Keratinocyte (primary cell): Measurements from ENCODE around the gene PDZD7. TPM values are rescaled to one million over a fixed set of nuclear protein-coding genes. Genes with fewer than 3 reads are reported as not detected.

Experiments
- DNase-seq: peaks from one replicate; pipeline ENCODE4 v3.0.0-alpha.2; 2011; ENCODE audit warnings: low read depth, missing footprints, low spot score
- FAIRE-seq: peaks from 2 replicates; lab custom pipeline; 2011; peaks lifted over from hg19 to GRCh38; lab: Jason Lieb, UNC
- H2AFZ ChIP-seq: 2 replicates; pipeline ENCODE4 v1.6.0; 2012; ENCODE audit warnings: low read length, control low read depth, inconsistent platforms; ENCODE audit not compliant: control insufficient read depth
- H3K27ac ChIP-seq: 2 replicates; pipeline ENCODE4 v1.5.1; 2011; ENCODE audit warnings: low read length; ENCODE audit not compliant: control insufficient read depth, insufficient read depth
- H3K27me3 ChIP-seq: 3 replicates; pipeline ENCODE4 v1.6.0; 2011; ENCODE audit warnings: low read length; ENCODE audit not compliant: control insufficient read depth, insufficient read depth; ENCODE audit errors: extremely low read depth
- H3K36me3 ChIP-seq, 2 experiments: 2 replicates in 1 of 2; 3 replicates in 1 of 2; pipeline ENCODE4 v1.5.1; 2011; ENCODE audit warnings: low read length in 2 of 2, mild to moderate bottlenecking in 1 of 2; ENCODE audit not compliant: control insufficient read depth in 2 of 2, insufficient read depth in 2 of 2; ENCODE audit errors: extremely low read depth in 1 of 2
- H3K4me1 ChIP-seq: 3 replicates; pipeline ENCODE4 v1.5.1; 2011; ENCODE audit warnings: low read length; ENCODE audit not compliant: control insufficient read depth, insufficient read depth; ENCODE audit errors: extremely low read depth
- H3K4me2 ChIP-seq: 3 replicates; pipeline ENCODE4 v1.6.0; 2011; ENCODE audit warnings: low read depth, low read length; ENCODE audit not compliant: control insufficient read depth, insufficient read depth; ENCODE audit errors: extremely low read depth
- H3K4me3 ChIP-seq, 3 experiments: fragments of 200-600 bp in 1 of 3; sonication (generic) in 1 of 3; 2 replicates in 2 of 3; 3 replicates in 1 of 3; pipeline ENCODE4 v1.5.1; 2011 to 2016; ENCODE audit warnings: low read length in 3 of 3, mild to moderate bottlenecking in 3 of 3, control low read depth in 2 of 3, inconsistent platforms in 1 of 3, low read depth in 1 of 3, mixed read lengths in 1 of 3, mixed run types in 1 of 3, moderate library complexity in 1 of 3; ENCODE audit not compliant: control insufficient read depth in 2 of 3, insufficient read depth in 2 of 3; ENCODE audit errors: extremely low read depth in 1 of 3
- H3K79me2 ChIP-seq: 2 replicates; pipeline ENCODE4 v1.6.0; 2012; ENCODE audit warnings: low read length; ENCODE audit not compliant: control insufficient read depth, insufficient read depth
- H3K9ac ChIP-seq: 3 replicates; pipeline ENCODE4 v1.6.0; 2011; ENCODE audit warnings: low read length; ENCODE audit not compliant: control insufficient read depth, insufficient read depth; ENCODE audit errors: extremely low read depth
- H3K9me1 ChIP-seq: 3 replicates; pipeline ENCODE4 v1.6.0; 2011; ENCODE audit warnings: low read length; ENCODE audit not compliant: control insufficient read depth, insufficient read depth; ENCODE audit errors: extremely low read depth
- H3K9me3 ChIP-seq: 2 replicates; pipeline ENCODE4 v1.5.1; 2012; ENCODE audit warnings: low read depth, low read length; ENCODE audit not compliant: control insufficient read depth
- H4K20me1 ChIP-seq: 3 replicates; pipeline ENCODE4 v1.6.0; 2011; ENCODE audit warnings: low read length; ENCODE audit not compliant: control insufficient read depth, insufficient read depth; ENCODE audit errors: extremely low read depth
- EZH2 ChIP-seq: IDR thresholded peaks from one replicate; pipeline ENCODE4 v1.6.1; 2012; ENCODE audit warnings: inconsistent platforms, mild to moderate bottlenecking, low read length, moderate library complexity
- dilution Hi-C: fragments of 300-500 bp; cut with MboI; formaldehyde crosslinking; loops from one replicate; pipeline ENCODE4 v1.7.0; 2020; ENCODE audit warnings: low sequenced_read_pairs; ENCODE audit not compliant: extremely low pct_ligation_motif_present
- polyA plus RNA-seq, 5 experiments: library from polyadenylated mRNA; depleted of rRNA in 3 of 5; stranded (reverse) in 3 of 5; stranded (forward) in 1 of 5; unstranded in 1 of 5; fragments of >200 nt; gene quantifications; 1 replicate in 1 of 5; 2 replicates in 3 of 5; 3 replicates in 1 of 5; pipeline versions ENCODE4 v1.2.1 to v1.2.3, GENCODE V29; 2011 to 2012; ENCODE audit warnings: missing spikeins in 2 of 5, low read depth in 1 of 5, low replicate concordance in 1 of 5
- TF ChIP-seq, protein P1 (sequence below), 3 experiments: IDR thresholded peaks in 1 of 3; conservative IDR thresholded peaks in 1 of 3; optimal IDR thresholded peaks in 1 of 3; 2 replicates in 2 of 3; 3 replicates in 1 of 3; pipeline versions ENCODE3 to v1.5.1; 2011; ENCODE audit warnings: low read length in 3 of 3, mild to moderate bottlenecking in 3 of 3, moderate library complexity in 2 of 3, control low read depth in 1 of 3, inconsistent platforms in 1 of 3; ENCODE audit not compliant: insufficient read depth in 2 of 3; ENCODE audit errors: extremely low read depth in 1 of 3

PDZD7 gene
- polyA plus RNA-seq, 1 donor (not counting 4 experiments of a cell fraction or from before 2014, with no cell fraction given): 0.54 TPM

DNA sequence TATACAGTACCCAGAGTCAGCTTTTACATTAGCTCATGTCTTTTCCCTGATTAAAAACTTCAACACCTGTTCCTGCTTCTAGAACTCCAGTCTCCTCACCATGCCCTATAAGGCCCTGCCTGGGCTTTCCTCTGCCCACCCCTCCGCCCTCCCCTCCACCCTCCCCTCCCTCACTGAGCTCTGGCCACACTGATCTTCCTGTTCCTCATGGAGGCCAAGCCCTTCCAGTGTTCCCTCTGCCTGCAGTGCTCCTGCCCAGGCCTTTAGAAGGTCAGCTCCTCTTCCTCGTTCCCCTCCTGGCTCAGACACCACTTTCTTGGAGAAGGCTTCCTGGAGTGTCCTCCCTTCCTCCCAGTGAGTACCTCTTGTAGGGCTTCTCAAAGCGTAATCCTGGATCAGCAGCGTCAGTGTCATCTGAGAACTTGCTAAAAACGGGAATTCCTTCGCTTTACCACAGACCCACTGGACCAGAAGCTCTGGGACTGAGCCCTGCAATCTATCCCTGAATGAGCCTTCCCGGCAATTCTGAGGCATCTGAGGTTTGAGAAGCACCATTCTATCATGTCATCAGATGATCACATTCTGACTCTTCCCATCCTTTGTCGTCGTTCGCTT is 3.7 kb downstream of the PDZD7 start:
- FAIRE-seq: no peak
- dilution Hi-C loops: no loop called here

DNA sequence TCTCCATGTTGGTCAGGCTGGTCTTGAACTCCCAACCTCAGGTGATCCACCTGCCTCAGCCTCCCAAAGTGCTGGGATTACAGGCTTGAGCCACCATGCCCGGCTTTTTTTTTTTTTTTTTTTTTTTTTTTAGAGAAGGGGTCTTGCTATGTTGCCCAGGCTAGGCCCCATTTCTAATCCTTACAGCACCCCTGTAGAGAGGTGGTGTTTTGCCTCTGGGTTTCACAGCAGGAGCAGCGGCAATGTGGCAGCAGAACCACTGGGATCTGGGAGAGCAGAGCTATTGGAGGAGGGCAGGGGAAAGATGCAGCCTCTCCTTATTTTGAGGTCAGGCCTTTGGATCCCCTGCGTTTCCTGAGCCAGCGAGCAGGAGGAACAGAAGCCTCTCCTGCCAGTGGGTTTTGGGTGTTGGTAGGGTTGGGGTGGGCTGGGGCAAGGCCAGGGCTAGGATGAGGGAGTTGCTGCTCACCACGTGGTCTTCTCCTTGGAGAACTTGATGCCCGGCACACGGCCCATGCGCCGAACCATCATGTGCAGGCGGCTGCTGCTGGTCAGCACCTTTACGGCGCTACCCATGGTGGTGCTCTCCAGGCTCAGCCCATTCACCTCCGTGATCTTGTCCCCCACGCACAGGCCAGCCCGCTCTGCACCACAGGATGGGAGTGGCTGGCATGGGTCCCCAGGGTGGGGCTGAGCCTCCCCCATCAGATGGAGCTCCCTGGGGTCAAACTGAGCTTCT is 7.8 kb downstream of the PDZD7 start:
- dilution Hi-C loops: no loop called here
- Histone ChIP-seq H4K20me1 (no peaks in the 10 kb centered on the region), H3K9me1 (no peaks in the 10 kb centered on the region), H3K27me3 (peaks cover 7% of the 10 kb centered on the region), H3K4me2 (no peak overlapping the region), H3K4me3 (no peak overlapping the region), H3K9me3 (no peaks in the 10 kb centered on the region), H3K27ac (no peak overlapping the region), H3K36me3 (no peaks in the 10 kb centered on the region), H2AFZ (no peak overlapping the region), H3K79me2 (no peaks in the 10 kb centered on the region), H3K9ac (no peak overlapping the region), H3K4me1 (peaks cover 2% of the 10 kb centered on the region)
- TF ChIP-seq, protein P1, sequence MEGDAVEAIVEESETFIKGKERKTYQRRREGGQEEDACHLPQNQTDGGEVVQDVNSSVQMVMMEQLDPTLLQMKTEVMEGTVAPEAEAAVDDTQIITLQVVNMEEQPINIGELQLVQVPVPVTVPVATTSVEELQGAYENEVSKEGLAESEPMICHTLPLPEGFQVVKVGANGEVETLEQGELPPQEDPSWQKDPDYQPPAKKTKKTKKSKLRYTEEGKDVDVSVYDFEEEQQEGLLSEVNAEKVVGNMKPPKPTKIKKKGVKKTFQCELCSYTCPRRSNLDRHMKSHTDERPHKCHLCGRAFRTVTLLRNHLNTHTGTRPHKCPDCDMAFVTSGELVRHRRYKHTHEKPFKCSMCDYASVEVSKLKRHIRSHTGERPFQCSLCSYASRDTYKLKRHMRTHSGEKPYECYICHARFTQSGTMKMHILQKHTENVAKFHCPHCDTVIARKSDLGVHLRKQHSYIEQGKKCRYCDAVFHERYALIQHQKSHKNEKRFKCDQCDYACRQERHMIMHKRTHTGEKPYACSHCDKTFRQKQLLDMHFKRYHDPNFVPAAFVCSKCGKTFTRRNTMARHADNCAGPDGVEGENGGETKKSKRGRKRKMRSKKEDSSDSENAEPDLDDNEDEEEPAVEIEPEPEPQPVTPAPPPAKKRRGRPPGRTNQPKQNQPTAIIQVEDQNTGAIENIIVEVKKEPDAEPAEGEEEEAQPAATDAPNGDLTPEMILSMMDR (optimal IDR thresholded peaks at IDR 0.05 in 1 of 3, IDR thresholded peaks at IDR 0.05 in 1 of 3, conservative IDR thresholded peaks at IDR 0.05 in 1 of 3; ENCODE audit: extremely low read depth in 1 of 3, insufficient read depth in 2 of 3, low read length in 3 of 3): no peak
- no peak for TF ChIP-seq EZH2
- DNase-seq (no peak), FAIRE-seq (no peak)

More for the DNA sequence above, 3.7 kb downstream of the PDZD7 start:
- no peaks in the 10 kb centered on the region for H3K36me3 ChIP-seq
- TF ChIP-seq, protein P1 (optimal IDR thresholded peaks at IDR 0.05 in 1 of 3, IDR thresholded peaks at IDR 0.05 in 1 of 3, conservative IDR thresholded peaks at IDR 0.05 in 1 of 3; ENCODE audit: extremely low read depth in 1 of 3, insufficient read depth in 2 of 3, low read length in 3 of 3): no peak
- no peak for TF ChIP-seq EZH2
- no peak overlapping the region for H3K9ac ChIP-seq
- H3K27me3 ChIP-seq: peaks cover 9% of the 10 kb centered on the region
- no peaks in the 10 kb centered on the region for H3K9me3 ChIP-seq
- no peak overlapping the region for H2AFZ ChIP-seq
- DNase-seq: no peak
- H3K4me2 ChIP-seq: no peak overlapping the region
- peaks cover 15% of the 10 kb centered on the region for H3K4me1 ChIP-seq
- no peaks in the 10 kb centered on the region for H3K79me2 ChIP-seq
- no peak overlapping the region for H3K4me3 ChIP-seq
- H3K9me1 ChIP-seq: no peaks in the 10 kb centered on the region
- no peaks in the 10 kb centered on the region for H4K20me1 ChIP-seq
- H3K27ac ChIP-seq: no peak overlapping the region
